NCI-H1417 (cell line): Measurements from ENCODE around the gene MUC22.
"Not testable (repeated sequence)": the region's sequence is repeated elsewhere in the genome, so short reads cannot be mapped to it uniquely, and the experiment has no call there.

Source experiments
- DNase-seq, 3 experiments: peaks; one replicate each; lab custom pipeline; 2025; lab: John Stamatoyannopoulos, UW

MUC22 gene

GRCh38 chr6:31010393-31011060, at the start of gene MUC22:
MUC22 (plus strand) TSS chr6:31010474; CDS start chr6:31010707, 233 bp downstream.
- no peak for DNase-seq

- DNase-seq, result peak in 1 of 3 experiments; percentile 13
These were observed 49.2 kb upstream of the MUC22 start for GRCh38 chr6:30960907-30961673.

- no peak for DNase-seq
These were observed 47.6 kb upstream of the MUC22 start for GRCh38 chr6:30962716-30963115.

- no peak for DNase-seq
These were observed 46.6 kb upstream of the MUC22 start for GRCh38 chr6:30963641-30964040.

- DNase-seq, result no peak
These were observed 46.2 kb upstream of the MUC22 start for GRCh38 chr6:30964075-30964474.

GRCh38 chr6:30965140-30965601, 45.1 kb upstream of the MUC22 start:
- no peak for DNase-seq

GRCh38 chr6:30966154-30966553, 44.1 kb upstream of the MUC22 start:
- DNase-seq, result no peak

- not testable (repeated sequence) for DNase-seq
These were observed 41.1 kb upstream of the MUC22 start for GRCh38 chr6:30969171-30969570.

- DNase-seq, result peak in 2 of 3 experiments; percentile 6 to 46
These were observed 39.3 kb upstream of the MUC22 start for GRCh38 chr6:30970946-30971345.

- DNase-seq, result no peak
These were observed 37.5 kb upstream of the MUC22 start for GRCh38 chr6:30972816-30973215.

- no peak for DNase-seq
These were observed 35.6 kb upstream of the MUC22 start for GRCh38 chr6:30974490-30975252.

GRCh38 chr6:30979141-30979540, 31.1 kb upstream of the MUC22 start:
- DNase-seq, result no peak

- no peak for DNase-seq
These were observed 30.6 kb upstream of the MUC22 start for GRCh38 chr6:30979690-30980089.

GRCh38 chr6:30981942-30982772, 28.1 kb upstream of the MUC22 start:
- peak in 1 of 3 experiments; percentile 33 for DNase-seq

GRCh38 chr6:30983439-30983838, 26.8 kb upstream of the MUC22 start, which contains the start of gene MUC21:
MUC21 (plus strand) TSS chr6:30983718; CDS start chr6:30983959, 241 bp downstream.
- no peak for DNase-seq

- no peak for DNase-seq
These were observed 24.8 kb upstream of the MUC22 start for GRCh38 chr6:30985490-30985889.

- DNase-seq, result no peak
These were observed 23.0 kb upstream of the MUC22 start for GRCh38 chr6:30987304-30987703.

GRCh38 chr6:30988209-30988825, 22.0 kb upstream of the MUC22 start:
- DNase-seq, result no peak

- peak in 2 of 3 experiments; percentile 4 to 6 for DNase-seq
These were observed 19.7 kb upstream of the MUC22 start for GRCh38 chr6:30990422-30991086.

GRCh38 chr6:30991891-30992290, 18.4 kb upstream of the MUC22 start:
- no peak for DNase-seq
